NB4 (cell line): ENCODE measurements around the gene RNU2-63P.

Source experiments
- MAX ChIP-seq: IDR thresholded peaks from 2 replicates; pipeline ENCODE4 v1.6.1; 2011; ENCODE audit warnings: low read depth, low read length
- POLR2A ChIP-seq: IDR thresholded peaks from 2 replicates; pipeline ENCODE4 v1.6.1; 2011; ENCODE audit warnings: mild to moderate bottlenecking; ENCODE audit not compliant: insufficient read length; ENCODE audit errors: extremely low read depth
- TF ChIP-seq, protein P1 (sequence below): IDR thresholded peaks from one replicate; pipeline ENCODE4 v1.5.1; 2012; ENCODE audit warnings: low read depth, low read length

GRCh38 chr2:88057437-88057844 is 41.1 kb upstream of the RNU2-63P start:
- TF ChIP-seq, protein P1, sequence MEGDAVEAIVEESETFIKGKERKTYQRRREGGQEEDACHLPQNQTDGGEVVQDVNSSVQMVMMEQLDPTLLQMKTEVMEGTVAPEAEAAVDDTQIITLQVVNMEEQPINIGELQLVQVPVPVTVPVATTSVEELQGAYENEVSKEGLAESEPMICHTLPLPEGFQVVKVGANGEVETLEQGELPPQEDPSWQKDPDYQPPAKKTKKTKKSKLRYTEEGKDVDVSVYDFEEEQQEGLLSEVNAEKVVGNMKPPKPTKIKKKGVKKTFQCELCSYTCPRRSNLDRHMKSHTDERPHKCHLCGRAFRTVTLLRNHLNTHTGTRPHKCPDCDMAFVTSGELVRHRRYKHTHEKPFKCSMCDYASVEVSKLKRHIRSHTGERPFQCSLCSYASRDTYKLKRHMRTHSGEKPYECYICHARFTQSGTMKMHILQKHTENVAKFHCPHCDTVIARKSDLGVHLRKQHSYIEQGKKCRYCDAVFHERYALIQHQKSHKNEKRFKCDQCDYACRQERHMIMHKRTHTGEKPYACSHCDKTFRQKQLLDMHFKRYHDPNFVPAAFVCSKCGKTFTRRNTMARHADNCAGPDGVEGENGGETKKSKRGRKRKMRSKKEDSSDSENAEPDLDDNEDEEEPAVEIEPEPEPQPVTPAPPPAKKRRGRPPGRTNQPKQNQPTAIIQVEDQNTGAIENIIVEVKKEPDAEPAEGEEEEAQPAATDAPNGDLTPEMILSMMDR = no peak
- no peak for TF ChIP-seq MAX
- no peak for TF ChIP-seq POLR2A
